MM.1S (cell line): ENCODE measurements around the gene ERAS.

ENCODE experiments used
- DNase-seq: peaks from one replicate; pipeline ENCODE4 v3.0.0-alpha.2; 2015
- H2AFZ ChIP-seq: fragments of 300-600 bp; sonication (generic); 2 replicates; pipeline ENCODE4 v1.6.0; 2016; ENCODE audit warnings: antibody characterized with exemption, low read length
- H3F3A ChIP-seq: fragments of 300-600 bp; sonication (generic); 2 replicates; pipeline ENCODE4 v1.6.1; 2016; ENCODE audit warnings: mild to moderate bottlenecking, antibody characterized with exemption, low read length, moderate library complexity, mixed read lengths; ENCODE audit not compliant: insufficient read depth
- H3K27ac ChIP-seq: fragments of 300-600 bp; sonication (generic); 2 replicates; pipeline ENCODE4 v1.5.1; 2016; ENCODE audit warnings: mild to moderate bottlenecking, low read length
- H3K27me3 ChIP-seq: fragments of 300-600 bp; sonication (generic); replicated peaks from 2 replicates; pipeline ENCODE4 v1.6.0; 2016; ENCODE audit warnings: low read length; ENCODE audit not compliant: insufficient read depth
- H3K36me3 ChIP-seq: fragments of 300-600 bp; sonication (generic); replicated peaks from 2 replicates; pipeline ENCODE4 v1.6.1; 2016; ENCODE audit warnings: mild to moderate bottlenecking, low read length, mixed read lengths; ENCODE audit not compliant: insufficient read depth
- H3K4me1 ChIP-seq: fragments of 300-600 bp; sonication (generic); 2 replicates; pipeline ENCODE4 v1.6.1; 2016; ENCODE audit warnings: low read length, mixed read lengths
- H3K4me2 ChIP-seq: fragments of 300-600 bp; sonication (generic); 2 replicates; pipeline ENCODE4 v1.6.0; 2016; ENCODE audit warnings: low read depth, low read length
- H3K4me3 ChIP-seq: fragments of 300-600 bp; sonication (generic); 2 replicates; pipeline ENCODE4 v1.5.1; 2016; ENCODE audit warnings: low read length, mixed read lengths
- H3K79me2 ChIP-seq: fragments of 300-600 bp; sonication (generic); 2 replicates; pipeline ENCODE4 v1.6.1; 2016; ENCODE audit warnings: mixed run types, low read length, mixed read lengths
- H3K9ac ChIP-seq: fragments of 300-600 bp; sonication (generic); 2 replicates; pipeline ENCODE4 v1.6.1; 2016; ENCODE audit warnings: low read length, mixed read lengths
- H3K9me2 ChIP-seq: fragments of 300-600 bp; sonication (generic); replicated peaks from 2 replicates; pipeline ENCODE4 v1.6.1; 2016; ENCODE audit warnings: mild to moderate bottlenecking, low read length, mixed read lengths; ENCODE audit not compliant: insufficient read depth
- H3K9me3 ChIP-seq: fragments of 300-600 bp; sonication (generic); replicated peaks from 2 replicates; pipeline ENCODE4 v1.6.1; 2016; ENCODE audit warnings: mild to moderate bottlenecking, low read length, mixed read lengths; ENCODE audit not compliant: insufficient read depth
- H4K20me1 ChIP-seq: fragments of 300-600 bp; sonication (generic); 2 replicates; pipeline ENCODE4 v1.6.1; 2016; ENCODE audit warnings: mild to moderate bottlenecking, low read length, moderate library complexity, mixed read lengths; ENCODE audit not compliant: insufficient read depth
- EZH2 ChIP-seq: fragments of 300-600 bp; sonication (generic); optimal IDR thresholded peaks from 2 replicates; pipeline ENCODE3; 2017; ENCODE audit warnings: low read depth, mild to moderate bottlenecking, antibody characterized with exemption, low read length, mixed read lengths
- EZH2phosphoT487 ChIP-seq: fragments of 300-600 bp; sonication (generic); IDR thresholded peaks from 2 replicates; pipeline ENCODE4 v1.6.1; 2018; ENCODE audit warnings: antibody characterized with exemption, low read length
- TF ChIP-seq, protein P1 (sequence below): fragments of 300-600 bp; sonication (generic); IDR thresholded peaks from 2 replicates; pipeline ENCODE4 v1.5.1; 2016; ENCODE audit warnings: antibody characterized with exemption, low read length, mixed read lengths

Gene ERAS

GRCh38 chrX:48790477-48790876 lies 35.8 kb upstream of the ERAS start:
- no peaks in the 10 kb centered on the region for H3K9me3 ChIP-seq
- H3K4me1 ChIP-seq: no peaks in the 10 kb centered on the region
- no peak for DNase-seq
- no peak overlapping the region for H2AFZ ChIP-seq
- no peak overlapping the region for H3K9ac ChIP-seq
- no peaks in the 10 kb centered on the region for H3K9me2 ChIP-seq
- no peaks in the 10 kb centered on the region for H3K27me3 ChIP-seq
- no peaks in the 10 kb centered on the region for H4K20me1 ChIP-seq
- TF ChIP-seq, protein P1, sequence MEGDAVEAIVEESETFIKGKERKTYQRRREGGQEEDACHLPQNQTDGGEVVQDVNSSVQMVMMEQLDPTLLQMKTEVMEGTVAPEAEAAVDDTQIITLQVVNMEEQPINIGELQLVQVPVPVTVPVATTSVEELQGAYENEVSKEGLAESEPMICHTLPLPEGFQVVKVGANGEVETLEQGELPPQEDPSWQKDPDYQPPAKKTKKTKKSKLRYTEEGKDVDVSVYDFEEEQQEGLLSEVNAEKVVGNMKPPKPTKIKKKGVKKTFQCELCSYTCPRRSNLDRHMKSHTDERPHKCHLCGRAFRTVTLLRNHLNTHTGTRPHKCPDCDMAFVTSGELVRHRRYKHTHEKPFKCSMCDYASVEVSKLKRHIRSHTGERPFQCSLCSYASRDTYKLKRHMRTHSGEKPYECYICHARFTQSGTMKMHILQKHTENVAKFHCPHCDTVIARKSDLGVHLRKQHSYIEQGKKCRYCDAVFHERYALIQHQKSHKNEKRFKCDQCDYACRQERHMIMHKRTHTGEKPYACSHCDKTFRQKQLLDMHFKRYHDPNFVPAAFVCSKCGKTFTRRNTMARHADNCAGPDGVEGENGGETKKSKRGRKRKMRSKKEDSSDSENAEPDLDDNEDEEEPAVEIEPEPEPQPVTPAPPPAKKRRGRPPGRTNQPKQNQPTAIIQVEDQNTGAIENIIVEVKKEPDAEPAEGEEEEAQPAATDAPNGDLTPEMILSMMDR: no peak
- TF ChIP-seq EZH2phosphoT487: no peak
- TF ChIP-seq EZH2: no peak
- H3K4me2 ChIP-seq: no peak overlapping the region
- H3K36me3 ChIP-seq: no peaks in the 10 kb centered on the region
- no peak overlapping the region for H3K27ac ChIP-seq
- H3K4me3 ChIP-seq: no peak overlapping the region
- H3F3A ChIP-seq: no peaks in the 10 kb centered on the region
- H3K79me2 ChIP-seq: no peaks in the 10 kb centered on the region

GRCh38 chrX:48791063-48791820 lies 35.1 kb upstream of the ERAS start:
- Histone ChIP-seq H3K4me2 (no peak overlapping the region), H3K79me2 (no peaks in the 10 kb centered on the region), H3K27me3 (no peaks in the 10 kb centered on the region), H3K27ac (no peak overlapping the region), H3K9me2 (no peaks in the 10 kb centered on the region), H3K36me3 (no peaks in the 10 kb centered on the region), H3K9ac (no peak overlapping the region), H4K20me1 (no peaks in the 10 kb centered on the region), H3K9me3 (no peaks in the 10 kb centered on the region), H3K4me1 (no peaks in the 10 kb centered on the region), H3F3A (no peaks in the 10 kb centered on the region), H3K4me3 (no peak overlapping the region), H2AFZ (no peak overlapping the region)
- DNase-seq: no peak
- TF ChIP-seq EZH2phosphoT487: no peak
- TF ChIP-seq, protein P1: no peak
- TF ChIP-seq EZH2: no peak

- H3K79me2 ChIP-seq: no peaks in the 10 kb centered on the region
- no peak overlapping the region for H3K4me3 ChIP-seq
- no peaks in the 10 kb centered on the region for H3K4me1 ChIP-seq
- no peaks in the 10 kb centered on the region for H3K36me3 ChIP-seq
- DNase-seq: no peak
- no peak for TF ChIP-seq EZH2phosphoT487
- TF ChIP-seq EZH2: no peak
- TF ChIP-seq, protein P1: no peak
- H3K9me3 ChIP-seq: no peaks in the 10 kb centered on the region
- no peaks in the 10 kb centered on the region for H4K20me1 ChIP-seq
- H3K9me2 ChIP-seq: no peaks in the 10 kb centered on the region
- H3K9ac ChIP-seq: no peak overlapping the region
- no peak overlapping the region for H2AFZ ChIP-seq
- no peak overlapping the region for H3K4me2 ChIP-seq
- H3F3A ChIP-seq: no peaks in the 10 kb centered on the region
- H3K27ac ChIP-seq: no peak overlapping the region
- no peaks in the 10 kb centered on the region for H3K27me3 ChIP-seq
Measured at GRCh38 chrX:48792219-48792618, 34.1 kb upstream of the ERAS start.
